OCI-LY3 (cell line): ENCODE results near the gene HAPLN3.
A peak's percentile ranks its signal among the peaks of the same experiment; 100 is the strongest.

Source experiments
- H2AFZ ChIP-seq: fragments of 200-600, 300-600 bp; shearing (Covaris generic); 2 replicates; pipeline ENCODE4 v1.6.0; 2014; ENCODE audit warnings: antibody characterized with exemption, low read depth, low read length
- H3K27ac ChIP-seq: fragments of 200-600, 300-600 bp; sonication (generic); 2 replicates; pipeline ENCODE4 v1.5.1; 2014; ENCODE audit warnings: mild to moderate bottlenecking, low read length, moderate library complexity, mixed read lengths
- H3K27me3 ChIP-seq: fragments of 200-600, 300-600 bp; sonication (generic); 2 replicates; pipeline ENCODE4 v1.6.1; 2014; ENCODE audit warnings: low read depth, low read length, mixed read lengths
- H3K36me3 ChIP-seq: fragments of 200-600, 300-600 bp; sonication (generic); replicated peaks from 2 replicates; pipeline ENCODE3; 2014; ENCODE audit warnings: low read depth, low read length, mixed read lengths
- H3K4me1 ChIP-seq: fragments of 300-600, 200-600 bp; sonication (generic); 2 replicates; pipeline ENCODE4 v1.6.1; 2014; ENCODE audit warnings: low read length, mixed read lengths
- H3K4me2 ChIP-seq: fragments of 200-600, 300-600 bp; sonication (generic); 2 replicates; pipeline ENCODE4 v1.6.1; 2014; ENCODE audit warnings: low read length, mixed read lengths
- H3K4me3 ChIP-seq: fragments of 300-600, 200-600 bp; sonication (generic); 2 replicates; pipeline ENCODE4 v1.5.1; 2014; ENCODE audit warnings: antibody characterized with exemption, mild to moderate bottlenecking, low read length, moderate library complexity
- H3K79me2 ChIP-seq: fragments of 300-600, 200-600 bp; shearing (Covaris generic); 2 replicates; pipeline ENCODE4 v1.6.1; 2014; ENCODE audit warnings: mild to moderate bottlenecking, low read length, mixed read lengths
- H3K9ac ChIP-seq: fragments of 300-600, 200-600 bp; shearing (Covaris generic); 2 replicates; pipeline ENCODE4 v1.6.0; 2014; ENCODE audit warnings: mild to moderate bottlenecking, low read length, moderate library complexity
- H3K9me3 ChIP-seq: fragments of 200-600, 300-600 bp; shearing (Covaris generic); 2 replicates; pipeline ENCODE4 v1.6.1; 2014; ENCODE audit warnings: low read length, mixed read lengths; ENCODE audit not compliant: insufficient read depth
- H4K20me1 ChIP-seq: fragments of 200-600, 300-600 bp; sonication (generic); 2 replicates; pipeline ENCODE4 v1.6.1; 2016; ENCODE audit warnings: low read length, mixed read lengths; ENCODE audit not compliant: insufficient read depth
- CTCF ChIP-seq: fragments of 200-600, 300-600 bp; sonication (generic); IDR thresholded peaks from 2 replicates; pipeline ENCODE4 v1.5.1; 2014; ENCODE audit warnings: antibody characterized with exemption, low read length, low read depth
- EZH2phosphoT487 ChIP-seq: fragments of 200-600 bp; shearing (Covaris generic); IDR thresholded peaks from 2 replicates; pipeline ENCODE4 v1.6.1; 2018; ENCODE audit warnings: antibody characterized with exemption, mixed run types, low read depth

HAPLN3 gene

GRCh38 chr15:88894819-88895767 is at the start of gene HAPLN3:
Gene HAPLN3 (minus strand): TSS chr15:88895544. CDS start chr15:88887298, 8,246 bp downstream.
- peak within 1 kb of the TSS; percentile 71 for H3K9ac ChIP-seq
- no peaks in the 10 kb centered on the region for H4K20me1 ChIP-seq
- H3K27ac ChIP-seq, result no peak within 1 kb of the TSS
- peak within 1 kb of the TSS; percentile 88 for H3K4me2 ChIP-seq
- H3K36me3 ChIP-seq, result no peaks in the 10 kb centered on the region
- TF ChIP-seq EZH2phosphoT487 (no peak), CTCF (no peak)
- H3K27me3 ChIP-seq, result no peaks in the 10 kb centered on the region
- peaks cover 14% of the 10 kb centered on the region for H3K4me1 ChIP-seq
- H3K9me3 ChIP-seq, result no peaks in the 10 kb centered on the region
- H3K4me3 ChIP-seq, result peak within 1 kb of the TSS; percentile 87
- peak within 1 kb of the TSS; percentile 72 for H2AFZ ChIP-seq
- H3K79me2 ChIP-seq, result no peaks in the 10 kb centered on the region

GRCh38 chr15:88940110-88940675 is 44.8 kb upstream of the HAPLN3 start:
- Histone ChIP-seq H3K27ac (no peak overlapping the region), H4K20me1 (no peaks in the 10 kb centered on the region), H2AFZ (no peak overlapping the region), H3K4me2 (no peak overlapping the region), H3K4me1 (no peaks in the 10 kb centered on the region), H3K4me3 (no peak overlapping the region), H3K9ac (no peak overlapping the region), H3K36me3 (no peaks in the 10 kb centered on the region), H3K79me2 (no peaks in the 10 kb centered on the region), H3K9me3 (no peaks in the 10 kb centered on the region), H3K27me3 (no peaks in the 10 kb centered on the region)
- no peak for TF ChIP-seq CTCF
- TF ChIP-seq EZH2phosphoT487, result no peak

- Histone ChIP-seq H3K36me3 (no peaks in the 10 kb centered on the region), H3K4me1 (no peaks in the 10 kb centered on the region), H3K9ac (no peak overlapping the region)
Measured at GRCh38 chr15:88939486-88939806, 44.1 kb upstream of the HAPLN3 start.

More at GRCh38 chr15:88939486-88939806, 44.1 kb upstream of the HAPLN3 start:
- Histone ChIP-seq H2AFZ (no peak overlapping the region), H3K9me3 (no peaks in the 10 kb centered on the region), H3K27me3 (no peaks in the 10 kb centered on the region), H3K79me2 (no peaks in the 10 kb centered on the region), H4K20me1 (no peaks in the 10 kb centered on the region), H3K4me3 (no peak overlapping the region), H3K4me2 (no peak overlapping the region), H3K27ac (no peak overlapping the region)
- TF ChIP-seq EZH2phosphoT487, result no peak
- no peak for TF ChIP-seq CTCF
